Type B pancreatic cell (in vitro differentiated cells): ENCODE results near the gene RYR2. TPM values are rescaled to one million over a fixed set of nuclear protein-coding genes. Genes with fewer than 3 reads are reported as not detected.

Experiments
- DNase-seq: peaks from one replicate; pipeline ENCODE4 v3.0.0; 2021; ENCODE audit warnings: mixed read lengths; ENCODE audit not compliant: unreplicated experiment; ENCODE audit errors: extremely low spot score
- H3K27ac Mint-ChIP-seq: 2 replicates; pipeline ENCODE4 v1.8.0; 2021; ENCODE audit warnings: mild to moderate bottlenecking, mixed read lengths
- H3K27me3 Mint-ChIP-seq: 2 replicates; pipeline ENCODE4 v1.8.0; 2021; ENCODE audit warnings: mixed read lengths
- H3K36me3 Mint-ChIP-seq: 2 replicates; pipeline ENCODE4 v1.8.0; 2021; ENCODE audit warnings: mixed read lengths
- H3K4me1 Mint-ChIP-seq: one replicate; pipeline ENCODE4 v1.8.0; 2021; ENCODE audit warnings: mixed read lengths; ENCODE audit not compliant: unreplicated experiment
- H3K4me3 Mint-ChIP-seq: 2 replicates; pipeline ENCODE4 v1.8.0; 2021; ENCODE audit warnings: mild to moderate bottlenecking, mixed read lengths
- H3K9me3 Mint-ChIP-seq: 2 replicates; pipeline ENCODE4 v1.8.0; 2021; ENCODE audit warnings: mixed read lengths
- total RNA-seq: library from RNA; stranded (reverse); gene quantifications from 2 replicates; pipeline ENCODE4 v1.2.1, GENCODE V29; 2021; ENCODE audit warnings: low replicate concordance
- TF ChIP-seq, protein P1 (sequence below): fragments of 200-600 bp; sonication (generic); conservative IDR thresholded peaks from 2 replicates; pipeline ENCODE4 v1.5.0; 2021; ENCODE audit warnings: antibody characterized with exemption, mild to moderate bottlenecking

RYR2 gene
- total RNA-seq, 1 donor from 2014 or later, result 0.58 TPM

DNA sequence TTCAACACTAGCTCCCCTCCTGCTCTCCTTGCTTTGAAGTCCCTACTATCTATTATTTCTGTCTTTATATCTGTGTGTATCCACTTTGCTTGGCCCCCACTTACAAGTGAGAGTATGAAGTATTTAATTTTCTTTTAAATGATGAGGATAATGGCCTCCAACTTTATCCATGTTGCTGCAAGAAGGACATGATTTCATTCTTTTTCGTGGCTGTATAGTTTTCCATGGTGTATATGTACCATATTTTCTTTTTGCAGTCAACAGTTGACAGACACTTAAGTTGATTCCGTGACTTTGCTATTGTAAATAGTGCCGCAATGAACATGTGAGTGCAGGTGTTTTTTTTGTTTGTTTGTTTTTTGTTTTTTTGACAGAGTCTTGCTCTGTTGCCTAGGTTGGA, 483.1 kb downstream of the RYR2 start:
- TF ChIP-seq, protein P1, sequence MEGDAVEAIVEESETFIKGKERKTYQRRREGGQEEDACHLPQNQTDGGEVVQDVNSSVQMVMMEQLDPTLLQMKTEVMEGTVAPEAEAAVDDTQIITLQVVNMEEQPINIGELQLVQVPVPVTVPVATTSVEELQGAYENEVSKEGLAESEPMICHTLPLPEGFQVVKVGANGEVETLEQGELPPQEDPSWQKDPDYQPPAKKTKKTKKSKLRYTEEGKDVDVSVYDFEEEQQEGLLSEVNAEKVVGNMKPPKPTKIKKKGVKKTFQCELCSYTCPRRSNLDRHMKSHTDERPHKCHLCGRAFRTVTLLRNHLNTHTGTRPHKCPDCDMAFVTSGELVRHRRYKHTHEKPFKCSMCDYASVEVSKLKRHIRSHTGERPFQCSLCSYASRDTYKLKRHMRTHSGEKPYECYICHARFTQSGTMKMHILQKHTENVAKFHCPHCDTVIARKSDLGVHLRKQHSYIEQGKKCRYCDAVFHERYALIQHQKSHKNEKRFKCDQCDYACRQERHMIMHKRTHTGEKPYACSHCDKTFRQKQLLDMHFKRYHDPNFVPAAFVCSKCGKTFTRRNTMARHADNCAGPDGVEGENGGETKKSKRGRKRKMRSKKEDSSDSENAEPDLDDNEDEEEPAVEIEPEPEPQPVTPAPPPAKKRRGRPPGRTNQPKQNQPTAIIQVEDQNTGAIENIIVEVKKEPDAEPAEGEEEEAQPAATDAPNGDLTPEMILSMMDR, result no peak
- no peak for DNase-seq
- Mint-ChIP-seq H3K27me3 (no peaks in the 10 kb centered on the region), H3K36me3 (no peaks in the 10 kb centered on the region), H3K4me3 (no peak overlapping the region), H3K9me3 (no peaks in the 10 kb centered on the region), H3K4me1 (no peaks in the 10 kb centered on the region), H3K27ac (no peak overlapping the region)

DNA sequence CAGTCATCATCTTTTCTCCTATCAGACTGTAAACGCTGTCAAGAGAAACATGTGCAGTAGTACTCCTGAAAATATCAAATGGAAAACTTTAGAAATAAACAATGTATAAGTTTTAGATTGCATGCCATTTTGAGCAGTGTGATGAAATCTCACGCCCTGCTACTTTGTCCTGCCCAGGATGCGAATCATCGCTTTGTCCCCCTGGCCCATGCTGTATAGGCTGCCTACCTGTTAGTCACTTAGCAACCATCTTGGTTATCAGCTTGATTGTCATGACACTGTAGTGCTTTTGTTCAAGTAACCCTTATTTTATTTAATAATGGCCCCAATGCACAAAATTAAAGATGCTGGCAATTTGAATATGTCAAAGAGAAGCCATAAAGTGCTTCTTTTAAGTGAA, 485.8 kb downstream of the RYR2 start:
- no peaks in the 10 kb centered on the region for H3K9me3 Mint-ChIP-seq
- no peaks in the 10 kb centered on the region for H3K27me3 Mint-ChIP-seq
- H3K4me1 Mint-ChIP-seq, result no peaks in the 10 kb centered on the region
- DNase-seq, result no peak
- TF ChIP-seq, protein P1, result no peak
- H3K36me3 Mint-ChIP-seq, result no peaks in the 10 kb centered on the region
- no peak overlapping the region for H3K27ac Mint-ChIP-seq
- no peak overlapping the region for H3K4me3 Mint-ChIP-seq

DNA sequence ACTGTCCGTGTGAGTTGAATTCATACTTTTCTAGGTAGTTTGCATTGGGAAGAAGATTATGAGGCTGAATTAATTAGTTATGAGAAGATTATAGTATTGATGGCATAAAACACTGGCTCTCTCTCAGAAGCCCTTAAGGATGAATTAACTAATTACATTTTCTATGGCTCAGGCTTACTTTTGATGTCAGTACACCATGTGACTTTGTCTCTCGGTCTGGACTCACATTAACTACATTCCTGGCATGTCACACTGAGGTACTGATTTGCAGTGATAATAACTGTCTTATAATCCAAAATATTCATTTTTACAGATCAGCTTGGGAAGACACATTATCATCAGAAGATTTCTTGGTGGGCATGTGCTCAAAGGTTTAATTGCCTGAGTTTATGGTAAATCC, 486.6 kb downstream of the RYR2 start:
- TF ChIP-seq, protein P1, result no peak
- H3K27me3 Mint-ChIP-seq, result no peaks in the 10 kb centered on the region
- H3K27ac Mint-ChIP-seq, result no peak overlapping the region
- no peak for DNase-seq
- H3K4me3 Mint-ChIP-seq, result no peak overlapping the region
- H3K36me3 Mint-ChIP-seq, result no peaks in the 10 kb centered on the region
- no peaks in the 10 kb centered on the region for H3K4me1 Mint-ChIP-seq
- H3K9me3 Mint-ChIP-seq, result no peaks in the 10 kb centered on the region

DNA sequence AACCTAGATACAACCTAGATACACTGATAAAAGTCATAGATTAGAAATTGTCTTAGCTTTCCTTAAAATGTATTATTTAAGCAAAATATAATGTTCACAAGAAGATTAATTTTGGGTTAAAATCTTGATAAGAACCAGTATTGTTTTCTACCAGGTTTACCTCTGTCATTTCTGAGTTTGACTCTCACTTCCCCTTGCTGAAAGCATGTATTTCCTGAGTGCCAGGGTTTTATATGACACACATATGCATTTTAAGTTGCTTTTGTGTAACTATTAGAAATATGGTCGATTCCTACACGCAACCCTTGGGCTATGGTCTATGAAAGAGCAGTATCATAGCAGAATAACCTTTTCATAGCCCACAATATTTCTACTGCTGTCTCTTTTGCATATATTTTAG, 497.1 kb downstream of the RYR2 start:
- no peak for DNase-seq
- no peak overlapping the region for H3K27ac Mint-ChIP-seq
- H3K4me3 Mint-ChIP-seq, result no peak overlapping the region
- H3K9me3 Mint-ChIP-seq, result no peaks in the 10 kb centered on the region
- no peaks in the 10 kb centered on the region for H3K27me3 Mint-ChIP-seq
- TF ChIP-seq, protein P1, result no peak
- no peaks in the 10 kb centered on the region for H3K4me1 Mint-ChIP-seq
- H3K36me3 Mint-ChIP-seq, result no peaks in the 10 kb centered on the region

GRCh38 chr1:237542525-237543418, 500.8 kb downstream of the RYR2 start:
- Mint-ChIP-seq H3K4me1 (no peaks in the 10 kb centered on the region), H3K4me3 (no peak overlapping the region), H3K27ac (no peak overlapping the region), H3K27me3 (no peaks in the 10 kb centered on the region), H3K36me3 (no peaks in the 10 kb centered on the region), H3K9me3 (no peaks in the 10 kb centered on the region)
- no peak for DNase-seq
- TF ChIP-seq, protein P1, result no peak
